A673 (cell line): ENCODE data around the gene ODAD3. TPM values are rescaled to one million over a fixed set of nuclear protein-coding genes. Genes with fewer than 3 reads are reported as not detected.

Experiments used
- BruUV-seq: library from RNA; stranded (reverse); fragments of 400-500 nt; replicated peaks from 2 replicates; lab custom pipeline; 2021; lab: Mats Ljungman, UMichigan
- CTCF ChIA-PET: fragments of 300-600 bp; sonication (Branson Sonifier 250); formaldehyde crosslinking; loops from one replicate; lab custom pipeline; 2022; ENCODE audit warnings: antibody characterized with exemption; lab: Charles Lee
- POLR2A ChIA-PET: fragments of 300-600 bp; sonication (Branson Sonifier 250); formaldehyde crosslinking; loops from one replicate; lab custom pipeline; 2022; ENCODE audit warnings: antibody characterized with exemption; ENCODE audit not compliant: low non-redundant PET; lab: Charles Lee
- DNase-seq: peaks from one replicate; pipeline ENCODE4 v3.0.0-alpha.2; 2015; ENCODE audit warnings: low spot score
- H3K27ac ChIP-seq: fragments of 200-600 bp; sonication (generic); 2 replicates; pipeline ENCODE4 v1.5.1; 2016; ENCODE audit warnings: mixed run types, low read depth, mild to moderate bottlenecking, mixed read lengths, antibody characterized with exemption, low read length; ENCODE audit not compliant: poor library complexity, severe bottlenecking
- H3K27me3 ChIP-seq: fragments of 200-600 bp; sonication (generic); replicated peaks from 2 replicates; pipeline ENCODE4 v1.6.1; 2017; ENCODE audit warnings: mixed run types, low read depth, mild to moderate bottlenecking, mixed read lengths, antibody characterized with exemption, low read length; ENCODE audit not compliant: insufficient read depth, poor library complexity
- H3K36me3 ChIP-seq: fragments of 200-600 bp; sonication (generic); 2 replicates; pipeline ENCODE4 v1.6.1; 2016; ENCODE audit warnings: mixed run types, mild to moderate bottlenecking, mixed read lengths, antibody characterized with exemption, low read length; ENCODE audit not compliant: insufficient read depth, poor library complexity, severe bottlenecking
- H3K4me1 ChIP-seq: fragments of 200-600 bp; sonication (generic); 2 replicates; pipeline ENCODE4 v1.6.1; 2017; ENCODE audit warnings: mixed run types, mild to moderate bottlenecking, mixed read lengths, antibody characterized with exemption, low read length; ENCODE audit not compliant: insufficient read depth, poor library complexity, severe bottlenecking
- H3K4me3 ChIP-seq: fragments of 200-600 bp; sonication (generic); 2 replicates; pipeline ENCODE4 v1.5.1; 2016; ENCODE audit warnings: low read depth, mixed run types, mild to moderate bottlenecking, mixed read lengths, low read length; ENCODE audit not compliant: poor library complexity, severe bottlenecking
- H3K9me3 ChIP-seq: fragments of 200-600 bp; sonication (generic); 2 replicates; pipeline ENCODE4 v1.6.1; 2016; ENCODE audit warnings: mixed run types, low read depth, mild to moderate bottlenecking, mixed read lengths, antibody characterized with exemption, low read length; ENCODE audit not compliant: poor library complexity, severe bottlenecking
- EZH2 ChIP-seq: fragments of 200-600 bp; sonication (generic); IDR thresholded peaks from 2 replicates; pipeline ENCODE4 v1.6.1; 2017; ENCODE audit warnings: borderline replicate concordance, low read depth, mild to moderate bottlenecking, mixed read lengths, antibody characterized with exemption, low read length; ENCODE audit not compliant: poor library complexity, severe bottlenecking
- intact Hi-C: fragments of 100-400 bp; cut with micrococcal nuclease; formaldehyde crosslinking; loops from one replicate; pipeline ENCODE4 v1.10.0; 2022; ENCODE audit not compliant: unreplicated experiment
- total RNA-seq: library from RNA; stranded (reverse); gene quantifications from 2 replicates; pipeline ENCODE4 v1.2.3, GENCODE V29; 2021
- TF ChIP-seq, protein P1 (sequence below): fragments of 300-800, 200-600 bp; sonication (generic); conservative IDR thresholded peaks from 2 replicates; pipeline ENCODE4 v1.5.1; 2017; ENCODE audit warnings: low read depth, mild to moderate bottlenecking, antibody characterized with exemption, low read length, moderate library complexity, mixed read lengths

ODAD3 gene
- total RNA-seq, 1 experiment from 2014 or later = 0.39 TPM

DNA sequence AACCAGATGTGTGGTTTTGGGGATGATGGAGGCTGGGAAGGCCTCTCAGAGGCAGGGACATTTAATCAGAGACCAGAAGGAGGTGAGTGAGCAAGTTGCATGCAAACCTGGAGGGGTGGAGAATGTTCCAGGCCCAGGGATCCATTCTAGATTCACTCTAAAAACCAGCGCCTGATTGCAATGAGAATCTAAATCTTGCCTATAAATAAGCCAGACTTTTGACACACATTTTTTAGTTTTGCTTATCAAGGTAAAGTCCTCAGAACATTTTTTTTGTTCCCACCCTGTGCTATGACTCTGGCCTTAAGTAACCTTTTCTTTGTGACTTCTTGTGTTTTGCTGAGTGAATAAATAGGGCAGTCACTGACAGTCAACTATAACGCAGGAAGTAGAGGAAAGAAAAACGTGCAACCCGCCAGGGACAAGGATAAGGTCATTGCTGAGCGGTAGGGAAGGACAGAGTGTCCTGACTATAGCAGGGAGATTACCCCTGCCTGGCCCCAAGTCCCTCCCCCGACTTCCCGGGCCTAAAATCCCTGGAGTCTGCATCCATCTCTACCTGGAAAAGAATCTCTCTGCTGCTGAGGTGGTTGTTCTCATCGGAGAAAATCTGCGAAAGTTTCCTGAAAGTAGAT is 30.2 kb downstream of the ODAD3 start:
- TF ChIP-seq, protein P1, sequence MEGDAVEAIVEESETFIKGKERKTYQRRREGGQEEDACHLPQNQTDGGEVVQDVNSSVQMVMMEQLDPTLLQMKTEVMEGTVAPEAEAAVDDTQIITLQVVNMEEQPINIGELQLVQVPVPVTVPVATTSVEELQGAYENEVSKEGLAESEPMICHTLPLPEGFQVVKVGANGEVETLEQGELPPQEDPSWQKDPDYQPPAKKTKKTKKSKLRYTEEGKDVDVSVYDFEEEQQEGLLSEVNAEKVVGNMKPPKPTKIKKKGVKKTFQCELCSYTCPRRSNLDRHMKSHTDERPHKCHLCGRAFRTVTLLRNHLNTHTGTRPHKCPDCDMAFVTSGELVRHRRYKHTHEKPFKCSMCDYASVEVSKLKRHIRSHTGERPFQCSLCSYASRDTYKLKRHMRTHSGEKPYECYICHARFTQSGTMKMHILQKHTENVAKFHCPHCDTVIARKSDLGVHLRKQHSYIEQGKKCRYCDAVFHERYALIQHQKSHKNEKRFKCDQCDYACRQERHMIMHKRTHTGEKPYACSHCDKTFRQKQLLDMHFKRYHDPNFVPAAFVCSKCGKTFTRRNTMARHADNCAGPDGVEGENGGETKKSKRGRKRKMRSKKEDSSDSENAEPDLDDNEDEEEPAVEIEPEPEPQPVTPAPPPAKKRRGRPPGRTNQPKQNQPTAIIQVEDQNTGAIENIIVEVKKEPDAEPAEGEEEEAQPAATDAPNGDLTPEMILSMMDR = no peak
- no peak for TF ChIP-seq EZH2
- Histone ChIP-seq H3K27me3 (no peaks in the 10 kb centered on the region), H3K9me3 (no peaks in the 10 kb centered on the region), H3K36me3 (no peaks in the 10 kb centered on the region), H3K4me3 (no peak overlapping the region), H3K4me1 (no peaks in the 10 kb centered on the region), H3K27ac (no peak overlapping the region)
- intact Hi-C loops = no loop called here
- POLR2A ChIA-PET = no interaction called here
- no TSS peak for BruUV-seq
- CTCF ChIA-PET = no interaction called here
- no peak for DNase-seq

DNA sequence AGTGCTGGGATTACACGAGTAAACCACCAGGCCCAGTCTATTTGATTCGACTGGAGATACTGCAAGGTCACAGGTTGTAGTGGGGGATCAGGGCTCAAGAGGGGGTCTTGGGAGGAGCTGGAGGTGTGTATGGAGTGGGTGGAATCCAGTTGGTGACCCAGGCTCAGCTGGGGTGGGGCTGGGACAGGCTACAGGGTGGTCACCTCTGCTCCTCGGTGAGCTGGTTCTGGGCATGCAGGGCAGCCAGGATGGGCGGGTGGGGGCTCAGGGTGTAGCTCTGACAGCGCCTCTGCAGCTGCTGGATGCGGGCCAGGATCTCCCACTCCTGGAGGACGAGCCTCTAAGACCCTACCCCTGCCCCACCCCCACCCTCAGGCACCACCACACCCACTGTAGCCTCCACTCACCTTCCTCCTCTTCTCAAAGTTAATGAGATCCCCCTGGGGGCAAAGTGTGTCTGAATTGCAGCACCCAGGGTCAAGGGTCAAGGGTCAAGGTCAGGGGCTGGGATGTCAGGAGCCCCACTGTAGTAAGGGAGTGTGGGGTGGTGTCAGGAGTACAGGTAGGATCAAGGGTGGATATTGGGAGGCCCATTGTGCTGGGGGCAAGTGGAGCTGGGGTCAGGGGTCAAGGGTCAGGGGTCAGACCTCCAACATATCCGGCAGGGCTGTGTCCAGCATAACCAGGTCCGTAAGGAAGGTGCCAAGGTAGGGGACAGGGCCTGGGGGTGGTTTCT is 32.9 kb downstream of the ODAD3 start:
- CTCF ChIA-PET = interaction anchor here (0.6 kb wide), 1 partner anchor 142 kb away, joined by 5 read pairs; no protein-coding TSS in a partner anchor
- H3K36me3 ChIP-seq = no peaks in the 10 kb centered on the region
- BruUV-seq = no TSS peak
- DNase-seq = no peak
- POLR2A ChIA-PET = no interaction called here
- no peak overlapping the region for H3K4me3 ChIP-seq
- H3K4me1 ChIP-seq = no peaks in the 10 kb centered on the region
- no peaks in the 10 kb centered on the region for H3K9me3 ChIP-seq
- H3K27ac ChIP-seq = no peak overlapping the region
- H3K27me3 ChIP-seq = no peaks in the 10 kb centered on the region
- no peak for TF ChIP-seq EZH2
- TF ChIP-seq, protein P1 = no peak
- intact Hi-C loops = no loop called here

DNA sequence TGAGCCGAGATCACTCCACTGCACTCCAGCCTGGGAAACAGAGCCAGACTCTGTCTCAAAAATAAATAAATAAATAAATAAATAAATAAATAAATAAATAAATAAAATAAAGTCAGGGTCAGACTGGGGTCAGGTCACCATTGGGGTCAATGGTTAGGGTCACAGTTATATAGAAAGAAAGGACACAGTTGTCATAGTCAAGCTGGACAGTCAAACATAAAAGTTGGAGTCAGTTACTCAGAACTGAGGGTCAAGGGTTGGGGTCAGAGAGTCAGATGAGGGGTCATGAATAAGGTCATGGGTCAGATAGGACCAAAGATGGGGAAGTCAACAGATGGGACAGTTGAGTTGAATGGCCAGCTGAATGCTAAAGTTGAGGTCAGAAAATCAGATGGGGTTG is 34.1 kb downstream of the ODAD3 start:
- no peaks in the 10 kb centered on the region for H3K4me1 ChIP-seq
- ChIA-PET CTCF (no interaction called here), POLR2A (no interaction called here)
- DNase-seq = no peak
- TF ChIP-seq, protein P1 = no peak
- TF ChIP-seq EZH2 = no peak
- no peak overlapping the region for H3K27ac ChIP-seq
- BruUV-seq = no TSS peak
- no peak overlapping the region for H3K4me3 ChIP-seq
- H3K9me3 ChIP-seq = no peaks in the 10 kb centered on the region
- H3K27me3 ChIP-seq = no peaks in the 10 kb centered on the region
- no peaks in the 10 kb centered on the region for H3K36me3 ChIP-seq
- intact Hi-C loops = no loop called here
